ENCODE results near the gene ARHGAP12. TPM values are rescaled to one million over a fixed set of nuclear protein-coding genes. Genes with fewer than 3 reads are reported as not detected.

Gene ARHGAP12, protein sequence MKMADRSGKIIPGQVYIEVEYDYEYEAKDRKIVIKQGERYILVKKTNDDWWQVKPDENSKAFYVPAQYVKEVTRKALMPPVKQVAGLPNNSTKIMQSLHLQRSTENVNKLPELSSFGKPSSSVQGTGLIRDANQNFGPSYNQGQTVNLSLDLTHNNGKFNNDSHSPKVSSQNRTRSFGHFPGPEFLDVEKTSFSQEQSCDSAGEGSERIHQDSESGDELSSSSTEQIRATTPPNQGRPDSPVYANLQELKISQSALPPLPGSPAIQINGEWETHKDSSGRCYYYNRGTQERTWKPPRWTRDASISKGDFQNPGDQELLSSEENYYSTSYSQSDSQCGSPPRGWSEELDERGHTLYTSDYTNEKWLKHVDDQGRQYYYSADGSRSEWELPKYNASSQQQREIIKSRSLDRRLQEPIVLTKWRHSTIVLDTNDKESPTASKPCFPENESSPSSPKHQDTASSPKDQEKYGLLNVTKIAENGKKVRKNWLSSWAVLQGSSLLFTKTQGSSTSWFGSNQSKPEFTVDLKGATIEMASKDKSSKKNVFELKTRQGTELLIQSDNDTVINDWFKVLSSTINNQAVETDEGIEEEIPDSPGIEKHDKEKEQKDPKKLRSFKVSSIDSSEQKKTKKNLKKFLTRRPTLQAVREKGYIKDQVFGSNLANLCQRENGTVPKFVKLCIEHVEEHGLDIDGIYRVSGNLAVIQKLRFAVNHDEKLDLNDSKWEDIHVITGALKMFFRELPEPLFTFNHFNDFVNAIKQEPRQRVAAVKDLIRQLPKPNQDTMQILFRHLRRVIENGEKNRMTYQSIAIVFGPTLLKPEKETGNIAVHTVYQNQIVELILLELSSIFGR
- total RNA-seq: 102 TPM

GRCh38 chr10:31928549-31929260 is at the start of gene ARHGAP12:
Gene ARHGAP12 (minus strand): TSS chr10:31928831. CDS start chr10:31908855, 19,976 bp downstream.

Other genes starting within 250 kb of the ARHGAP12 start
- 143 TPM for gene KIF5B, start 127.6 kb upstream of the ARHGAP12 start, total RNA-seq